Fibroblast of skin of right quadriceps (primary cell): Measurements from ENCODE around the gene SAMD8.
A peak's percentile ranks its signal among the peaks of the same experiment; 100 is the strongest.

Experiments
- DNase-seq: peaks from one replicate; pipeline ENCODE4 v3.0.0-alpha.2; 2013

SAMD8 gene

DNA sequence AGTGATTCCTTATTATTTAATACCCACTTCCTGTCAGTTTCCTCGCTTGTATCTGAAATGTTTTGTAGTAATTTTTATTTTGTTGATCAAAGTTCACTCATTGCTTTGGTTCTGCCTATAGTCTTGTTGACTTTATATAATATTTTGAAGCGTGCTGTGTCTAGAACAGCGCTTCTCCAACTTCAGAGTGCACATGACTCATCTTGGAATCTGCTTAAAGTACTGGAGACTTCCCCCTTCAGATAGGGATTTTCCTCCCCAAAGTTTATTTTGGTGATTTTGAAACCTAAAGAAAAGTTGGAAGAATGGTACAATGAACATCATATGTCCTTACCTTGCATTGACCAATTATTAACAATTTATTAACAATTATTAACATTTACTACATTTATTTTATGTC lies 118.5 kb downstream of the SAMD8 start:
- peak; percentile 36 for DNase-seq

DNA sequence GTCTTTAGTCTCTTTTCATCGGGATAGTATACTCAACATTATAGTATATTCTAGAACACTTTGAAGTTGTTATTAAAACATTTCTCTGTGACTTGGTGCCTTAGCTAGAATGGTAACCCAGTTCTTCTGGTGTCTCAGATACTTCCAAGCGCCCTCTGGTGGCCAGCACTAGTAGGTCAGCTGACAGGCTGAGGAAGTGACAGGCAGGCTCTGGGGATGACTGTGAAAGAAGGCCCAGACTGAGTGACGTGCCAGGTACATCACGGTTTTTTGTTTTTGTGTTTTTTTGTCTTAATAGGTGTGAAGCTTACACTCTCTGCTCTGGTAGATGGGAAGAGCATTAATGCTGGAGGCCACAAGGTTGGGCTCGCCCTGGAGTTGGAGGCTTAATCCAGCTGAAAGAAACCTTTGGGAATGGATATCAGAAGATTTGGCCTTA lies 119.2 kb downstream of the SAMD8 start:
- DNase-seq: peak; percentile 79
